HCT116 (cell line): ENCODE measurements around the gene TNFAIP2. TPM values are rescaled to one million over a fixed set of nuclear protein-coding genes. Genes with fewer than 3 reads are reported as not detected.

ENCODE experiments used
- ATAC-seq: fragments of 200-7000 bp; cut with Tn5 transposase; 2 replicates; pipeline ENCODE4 v1.9.1; 2020; ENCODE audit warnings: mild to moderate bottlenecking, moderate library complexity
- BruUV-seq: library from RNA; stranded (reverse); fragments of 400-500 nt; replicated peaks from 2 replicates; lab custom pipeline; 2021; lab: Mats Ljungman, UMichigan
- CTCF ChIA-PET: fragments of 300-600 bp; sonication (Branson Sonifier 250); formaldehyde crosslinking; loops from one replicate; lab custom pipeline; 2021; ENCODE audit warnings: antibody characterized with exemption; lab: Charles Lee
- POLR2A ChIA-PET: fragments of 300-600, 350-600 bp; sonication (Branson Sonifier 250); formaldehyde crosslinking; loops from one replicate; lab custom pipeline; 2021; ENCODE audit warnings: antibody characterized with exemption; lab: Charles Lee
- RAD21 ChIA-PET, 2 experiments: fragments of 300-600 bp; sonication (Branson Sonifier 250); formaldehyde crosslinking; loops; one replicate each; lab custom pipeline; 2023; ENCODE audit warnings: low total read pairs in 2 of 2; ENCODE audit not compliant: uncharacterized antibody in 2 of 2, unreplicated experiment in 2 of 2, low non-redundant PET in 1 of 2; lab: Charles Lee
- DNase-seq: peaks from one replicate; pipeline ENCODE4 v3.0.0-alpha.2; 2010; ENCODE audit warnings: low read depth, low spot score
- H2AFZ ChIP-seq: fragments of 200-600 bp; shearing (Covaris generic), sonication (generic); 2 replicates; pipeline ENCODE4 v1.6.1; 2017; ENCODE audit warnings: low read depth, mixed run types, mixed read lengths, antibody characterized with exemption, low read length; ENCODE audit not compliant: poor library complexity, severe bottlenecking
- H3K27ac ChIP-seq: 2 replicates; pipeline ENCODE4 v1.5.1; 2012; ENCODE audit warnings: low read depth, low read length
- H3K27me3 ChIP-seq: fragments of 200-600 bp; sonication (generic); 2 replicates; pipeline ENCODE4 v1.6.1; 2016; ENCODE audit warnings: mixed run types, low read length, mixed read lengths; ENCODE audit not compliant: insufficient read depth
- H3K36me3 ChIP-seq, 2 experiments: fragments of 200-500 bp in 1 of 2; fragments of 200-600 bp in 1 of 2; sonication (Bioruptor generic) in 1 of 2; sonication (generic) in 1 of 2; 2 replicates each; pipeline versions ENCODE4 v1.5.1 to v1.6.1; 2014 to 2016; ENCODE audit warnings: low read length in 2 of 2, inconsistent platforms in 1 of 2, mixed read lengths in 1 of 2, mixed run types in 1 of 2; ENCODE audit not compliant: insufficient read depth in 2 of 2, control insufficient read depth in 1 of 2
- H3K4me1 ChIP-seq, 2 experiments: fragments of 200-600 bp in 1 of 2; sonication (generic) in 1 of 2; 2 replicates each; pipeline versions ENCODE4 v1.5.1 to v1.6.1; 2012 to 2017; ENCODE audit warnings: low read length in 2 of 2, inconsistent platforms in 1 of 2, mild to moderate bottlenecking in 1 of 2, mixed read lengths in 1 of 2, mixed run types in 1 of 2, moderate library complexity in 1 of 2; ENCODE audit not compliant: insufficient read depth in 2 of 2, control insufficient read depth in 1 of 2
- H3K4me2 ChIP-seq: fragments of 200-600 bp; sonication (generic); 2 replicates; pipeline ENCODE4 v1.6.1; 2017; ENCODE audit warnings: mixed run types, low read length, mixed read lengths
- H3K4me3 ChIP-seq, 2 experiments: fragments of 200-600 bp in 1 of 2; sonication (generic) in 1 of 2; replicated peaks in 1 of 2; 2 replicates each; pipeline ENCODE4 v1.5.1; 2011 to 2016; ENCODE audit warnings: low read length in 2 of 2, control low read depth in 1 of 2, low read depth in 1 of 2, mild to moderate bottlenecking in 1 of 2, mixed read lengths in 1 of 2, mixed run types in 1 of 2
- H3K79me2 ChIP-seq: fragments of 200-600 bp; sonication (generic); 2 replicates; pipeline ENCODE4 v1.6.1; 2017; ENCODE audit warnings: mild to moderate bottlenecking, mixed run types, low read length, moderate library complexity, mixed read lengths; ENCODE audit not compliant: insufficient read depth
- H3K9ac ChIP-seq: fragments of 200-600 bp; sonication (generic); 2 replicates; pipeline ENCODE4 v1.6.1; 2016; ENCODE audit warnings: low read length, mixed read lengths
- H3K9me2 ChIP-seq: fragments of 200-600 bp; sonication (generic), shearing (Covaris generic); 2 replicates; pipeline ENCODE4 v1.6.1; 2017; ENCODE audit warnings: mixed run types, mild to moderate bottlenecking, moderate library complexity; ENCODE audit not compliant: insufficient read depth
- H3K9me3 ChIP-seq, 2 experiments: fragments of 200-500 bp in 1 of 2; fragments of 200-600 bp in 1 of 2; sonication (Bioruptor generic) in 1 of 2; sonication (generic) in 1 of 2; 2 replicates each; pipeline ENCODE4 v1.6.1; 2014 to 2017; ENCODE audit warnings: low read length in 2 of 2, mixed read lengths in 2 of 2, inconsistent platforms in 1 of 2, low read depth in 1 of 2, mild to moderate bottlenecking in 1 of 2, mixed run types in 1 of 2, moderate library complexity in 1 of 2; ENCODE audit not compliant: control insufficient read depth in 1 of 2, insufficient read depth in 1 of 2
- H4K20me1 ChIP-seq: fragments of 200-600 bp; sonication (generic), shearing (Covaris generic); 2 replicates; pipeline ENCODE4 v1.6.1; 2017; ENCODE audit warnings: mixed run types, mild to moderate bottlenecking, moderate library complexity; ENCODE audit not compliant: insufficient read depth
- CEBPB ChIP-seq: IDR thresholded peaks from 2 replicates; pipeline ENCODE4 v1.6.1; 2012; ENCODE audit warnings: low read depth
- EGR1 ChIP-seq: IDR thresholded peaks from 2 replicates; pipeline ENCODE4 v1.6.1; 2012; ENCODE audit warnings: low read depth
- EZH2 ChIP-seq: fragments of 200-600 bp; sonication (generic); IDR thresholded peaks from 2 replicates; pipeline ENCODE4 v1.6.1; 2017; ENCODE audit warnings: antibody characterized with exemption, mixed run types
- EZH2phosphoT487 ChIP-seq: fragments of 200-600 bp; IDR thresholded peaks from 2 replicates; pipeline ENCODE4 v1.6.1; 2018; ENCODE audit warnings: antibody characterized with exemption, borderline replicate concordance
- FOSL1 ChIP-seq: IDR thresholded peaks from 2 replicates; pipeline ENCODE4 v1.6.1; 2012; ENCODE audit warnings: low read depth
- JUND ChIP-seq: IDR thresholded peaks from 2 replicates; pipeline ENCODE4 v1.6.1; 2012
- POLR2A ChIP-seq: IDR thresholded peaks from 2 replicates; pipeline ENCODE4 v1.7.0; 2011; ENCODE audit warnings: borderline replicate concordance; ENCODE audit not compliant: insufficient read depth, insufficient read length; ENCODE audit errors: extremely low read depth
- POLR2AphosphoS5 ChIP-seq: IDR thresholded peaks from 2 replicates; pipeline ENCODE4 v1.6.1; 2011; ENCODE audit warnings: mild to moderate bottlenecking, low read depth, low read length, moderate library complexity
- RAD21 ChIP-seq: IDR thresholded peaks from 2 replicates; pipeline ENCODE4 v1.6.1; 2012; ENCODE audit warnings: low read depth, mild to moderate bottlenecking
- SIN3A ChIP-seq: IDR thresholded peaks from 2 replicates; pipeline ENCODE4 v1.6.1; 2012; ENCODE audit warnings: low read depth
- SP1 ChIP-seq: IDR thresholded peaks from 2 replicates; pipeline ENCODE4 v1.6.1; 2012; ENCODE audit warnings: low read depth
- SRF ChIP-seq: IDR thresholded peaks from 2 replicates; pipeline ENCODE4 v1.6.1; 2012; ENCODE audit warnings: low read depth
- TCF7L2 ChIP-seq: IDR thresholded peaks from 2 replicates; pipeline ENCODE4 v1.7.0; 2011; ENCODE audit warnings: borderline replicate concordance, inconsistent platforms; ENCODE audit not compliant: insufficient read depth, insufficient read length; ENCODE audit errors: extremely low read depth
- YY1 ChIP-seq: IDR thresholded peaks from 2 replicates; pipeline ENCODE4 v1.6.1; 2011; ENCODE audit warnings: low read length, low read depth, moderate library complexity, mild to moderate bottlenecking; ENCODE audit not compliant: insufficient replicate concordance; ENCODE audit errors: extremely low read depth
- intact Hi-C: fragments of 100-400 bp; cut with micrococcal nuclease; formaldehyde crosslinking; loops from 2 replicates; pipeline ENCODE4 v1.10.0; 2022
- total RNA-seq: library from RNA; stranded (reverse); gene quantifications from one replicate; pipeline ENCODE4 v1.2.1, GENCODE V29; 2021; ENCODE audit not compliant: unreplicated experiment
- TF ChIP-seq, protein P1 (sequence below): IDR thresholded peaks from 2 replicates; pipeline ENCODE4 v1.6.1; 2012
- TF ChIP-seq, protein P2 (sequence below), 3 experiments: fragments of 200-600 bp in 1 of 3; sonication (generic) in 1 of 3; IDR thresholded peaks in 2 of 3; conservative IDR thresholded peaks in 1 of 3; 2 replicates each; pipeline ENCODE4 v1.5.1; 2012 to 2017; ENCODE audit warnings: low read depth in 2 of 3, low read length in 2 of 3, antibody characterized with exemption in 1 of 3, borderline replicate concordance in 1 of 3, control low read depth in 1 of 3, mild to moderate bottlenecking in 1 of 3, mixed read lengths in 1 of 3, mixed run types in 1 of 3, moderate library complexity in 1 of 3; ENCODE audit not compliant: insufficient read depth in 1 of 3

TNFAIP2 gene
- total RNA-seq, 1 experiment from 2014 or later, result 74.8 TPM

DNA sequence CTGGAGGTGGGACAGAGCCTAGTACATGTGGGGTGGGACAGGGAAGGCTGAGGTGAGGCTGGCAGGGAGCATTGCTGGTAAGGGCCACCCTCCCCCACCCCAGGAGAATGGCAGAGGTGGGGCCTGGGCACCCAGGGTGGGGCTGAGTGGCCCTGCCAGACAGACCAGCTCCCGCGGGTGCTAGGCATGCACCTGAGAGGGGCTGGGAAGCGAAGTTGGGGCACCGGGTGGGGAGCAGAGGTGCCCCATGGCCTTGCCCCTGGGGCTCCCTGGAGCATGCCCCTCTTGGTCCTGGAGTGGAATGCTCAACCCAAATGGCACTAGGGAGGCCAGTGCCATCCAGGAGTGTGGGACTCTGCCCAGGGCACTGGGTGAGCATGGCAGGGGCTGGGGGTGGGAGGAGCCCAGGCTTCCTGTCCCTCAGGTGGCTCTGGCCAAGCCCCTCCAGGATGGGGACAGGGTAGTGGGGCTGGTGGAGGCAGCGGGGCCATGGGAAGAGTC, 1.3 kb downstream of the TNFAIP2 start:
- RAD21 ChIA-PET, result no interaction called here
- peak overlapping the region; percentile 58 to 80 for H3K4me3 ChIP-seq

More for the DNA sequence above, 1.3 kb downstream of the TNFAIP2 start:
- Histone ChIP-seq H2AFZ (no peak overlapping the region), H3K4me1 (peaks cover 38 to 53% of the 10 kb centered on the region in 2 experiments), H3K9me3 (no peaks in the 10 kb centered on the region), H3K4me2 (peak overlapping the region; percentile 94), H3K36me3 (0 out of 4 replicates have a peak, but pooled peaks cover 0 to 2% of the 10 kb centered on the region in 2 experiments), H4K20me1 (no peaks in the 10 kb centered on the region), H3K9ac (peak overlapping the region; percentile 83), H3K27me3 (no peaks in the 10 kb centered on the region), H3K27ac (peak overlapping the region; percentile 74; the same call in 1 of the 2 replicates), H3K79me2 (peaks cover 10% of the 10 kb centered on the region; the same call in 1 of the 2 replicates), H3K9me2 (no peaks in the 10 kb centered on the region)
- no TSS peak for BruUV-seq
- POLR2A ChIA-PET, result no interaction called here
- DNase-seq (no peak), ATAC-seq (no peak)
- intact Hi-C loops, result no loop called here
- no peak for TF ChIP-seq FOSL1
- TF ChIP-seq POLR2AphosphoS5, result no peak
- no peak for TF ChIP-seq EZH2
- no peak for TF ChIP-seq SIN3A
- no peak for TF ChIP-seq JUND
- TF ChIP-seq, protein P1, sequence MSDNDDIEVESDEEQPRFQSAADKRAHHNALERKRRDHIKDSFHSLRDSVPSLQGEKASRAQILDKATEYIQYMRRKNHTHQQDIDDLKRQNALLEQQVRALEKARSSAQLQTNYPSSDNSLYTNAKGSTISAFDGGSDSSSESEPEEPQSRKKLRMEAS, result no peak
- TF ChIP-seq EGR1, result no peak
- TF ChIP-seq SRF, result no peak
- TF ChIP-seq CEBPB, result no peak
- TF ChIP-seq TCF7L2, result no peak
- no peak for TF ChIP-seq RAD21
- TF ChIP-seq, protein P2, sequence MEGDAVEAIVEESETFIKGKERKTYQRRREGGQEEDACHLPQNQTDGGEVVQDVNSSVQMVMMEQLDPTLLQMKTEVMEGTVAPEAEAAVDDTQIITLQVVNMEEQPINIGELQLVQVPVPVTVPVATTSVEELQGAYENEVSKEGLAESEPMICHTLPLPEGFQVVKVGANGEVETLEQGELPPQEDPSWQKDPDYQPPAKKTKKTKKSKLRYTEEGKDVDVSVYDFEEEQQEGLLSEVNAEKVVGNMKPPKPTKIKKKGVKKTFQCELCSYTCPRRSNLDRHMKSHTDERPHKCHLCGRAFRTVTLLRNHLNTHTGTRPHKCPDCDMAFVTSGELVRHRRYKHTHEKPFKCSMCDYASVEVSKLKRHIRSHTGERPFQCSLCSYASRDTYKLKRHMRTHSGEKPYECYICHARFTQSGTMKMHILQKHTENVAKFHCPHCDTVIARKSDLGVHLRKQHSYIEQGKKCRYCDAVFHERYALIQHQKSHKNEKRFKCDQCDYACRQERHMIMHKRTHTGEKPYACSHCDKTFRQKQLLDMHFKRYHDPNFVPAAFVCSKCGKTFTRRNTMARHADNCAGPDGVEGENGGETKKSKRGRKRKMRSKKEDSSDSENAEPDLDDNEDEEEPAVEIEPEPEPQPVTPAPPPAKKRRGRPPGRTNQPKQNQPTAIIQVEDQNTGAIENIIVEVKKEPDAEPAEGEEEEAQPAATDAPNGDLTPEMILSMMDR (IDR thresholded peaks at IDR 0.05 in 2 of 3, conservative IDR thresholded peaks at IDR 0.05 in 1 of 3; ENCODE audit: borderline replicate concordance in 1 of 3, insufficient read depth in 1 of 3, low read depth in 2 of 3, low read length in 2 of 3), result no peak
- TF ChIP-seq YY1, result no peak
- TF ChIP-seq SP1, result no peak
- no peak for TF ChIP-seq POLR2A
- no peak for TF ChIP-seq EZH2phosphoT487
- CTCF ChIA-PET, result interaction anchor here (1.1 kb wide), 1 partner anchor 19 kb away, joined by 4 read pairs; no protein-coding TSS in a partner anchor
